Gastroesophageal sphincter (tissue), 4 donors: ENCODE data around the gene TMEM208. TPM values are rescaled to one million over a fixed set of nuclear protein-coding genes. Genes with fewer than 3 reads are reported as not detected.

Experiments
- ATAC-seq: fragments of 150-250 bp; one replicate; pipeline ENCODE4 v1.9.1; 2016; ENCODE audit warnings: mild to moderate bottlenecking, moderate library complexity
- H3K27ac ChIP-seq, 4 donors: fragments of 200-600 bp; sonication (generic) in 3 of 4; 1 replicate in 3 of 4; 2 replicates in 1 of 4; pipeline ENCODE4 v1.5.1; 2016 to 2019
- H3K27me3 ChIP-seq: fragments of 200-600 bp; sonication (generic); one replicate; pipeline ENCODE4 v1.5.1; 2019
- H3K36me3 ChIP-seq, 2 donors: fragments of 200-600 bp; sonication (generic); one replicate each; pipeline ENCODE4 v1.5.1; 2019; ENCODE audit warnings: control low read depth in 1 of 2
- H3K4me1 ChIP-seq, 3 donors: fragments of 200-600 bp; sonication (generic); 1 replicate in 2 of 3; 2 replicates in 1 of 3; pipeline ENCODE4 v1.5.1; 2016 to 2019; ENCODE audit warnings: control low read depth in 2 of 3
- H3K4me3 ChIP-seq, 2 donors: fragments of 200-600 bp; sonication (generic); one replicate each; pipeline ENCODE4 v1.5.1; 2019; ENCODE audit warnings: mild to moderate bottlenecking in 1 of 2, moderate library complexity in 1 of 2
- H3K9me3 ChIP-seq, 3 donors: fragments of 200-600 bp; sonication (generic); one replicate each; pipeline ENCODE4 v1.5.1; 2017 to 2019; ENCODE audit warnings: control low read depth in 2 of 3
- CTCF ChIP-seq, 4 experiments: fragments of 200-600 bp in 2 of 4; fragments of 450-650 bp in 2 of 4; sonication (generic) in 1 of 4; IDR thresholded peaks; one replicate each; pipeline ENCODE4 v1.5.1; 2017 to 2019; ENCODE audit warnings: antibody characterized with exemption in 4 of 4, mild to moderate bottlenecking in 2 of 4, moderate library complexity in 2 of 4
- EP300 ChIP-seq: sonication (generic); formaldehyde crosslinking; IDR thresholded peaks from one replicate; pipeline ENCODE4 v1.6.1; 2017; ENCODE audit warnings: antibody characterized with exemption, mild to moderate bottlenecking
- POLR2A ChIP-seq, 2 donors: fragments of 450-650 bp; IDR thresholded peaks; one replicate each; pipeline ENCODE4 v1.6.1; 2017; ENCODE audit warnings: antibody characterized with exemption in 2 of 2, mild to moderate bottlenecking in 2 of 2, moderate library complexity in 1 of 2
- POLR2AphosphoS5 ChIP-seq: sonication (generic); formaldehyde crosslinking; IDR thresholded peaks from one replicate; pipeline ENCODE4 v1.6.1; 2017; ENCODE audit warnings: antibody characterized with exemption
- WGBS, 2 donors: methylation state at CpG; one replicate each; pipeline ENCODE4 v1.1.5; 2018; ENCODE audit warnings: low coverage in 1 of 2; 5-methylcytosine and 5-hydroxymethylcytosine counted together
- total RNA-seq, 4 donors: library from RNA; depleted of rRNA; stranded (reverse); fragments of >200 nt; gene quantifications; one replicate each; pipeline ENCODE4 v1.1.0, GENCODE V29; 2016

TMEM208 gene
- total RNA-seq, 4 donors from 2014 or later = 15.4 to 34.7 (median 30.7) TPM

- no peaks in the 10 kb centered on the region for H3K27me3 ChIP-seq
- TF ChIP-seq POLR2AphosphoS5 = no peak
- TF ChIP-seq POLR2A (IDR thresholded peaks at IDR 0.05) = no peak
- TF ChIP-seq EP300 = no peak
- no peak for TF ChIP-seq CTCF (IDR thresholded peaks at IDR 0.05)
- H3K36me3 ChIP-seq = peaks cover 0 to 70% of the 10 kb centered on the region in 2 donors
- H3K9me3 ChIP-seq = no peaks in the 10 kb centered on the region
- no peak overlapping the region for H3K4me3 ChIP-seq
- WGBS, 2 donors = 90 to 93% methylated on average over 4 to 11 of the region's 32 CpGs
- H3K27ac ChIP-seq = no peak overlapping the region
- ATAC-seq = no peak
- H3K4me1 ChIP-seq = peaks cover 0 to 32% (median 10%) of the 10 kb centered on the region in 3 donors
Measured at GRCh38 chr16:67229906-67230808, 3.2 kb downstream of the TMEM208 start.

GRCh38 chr16:67230809-67231660 is 4.1 kb downstream of the TMEM208 start:
- 82 to 83% methylated on average over 2 to 3 of the region's 12 CpGs for WGBS, 2 donors

DNA sequence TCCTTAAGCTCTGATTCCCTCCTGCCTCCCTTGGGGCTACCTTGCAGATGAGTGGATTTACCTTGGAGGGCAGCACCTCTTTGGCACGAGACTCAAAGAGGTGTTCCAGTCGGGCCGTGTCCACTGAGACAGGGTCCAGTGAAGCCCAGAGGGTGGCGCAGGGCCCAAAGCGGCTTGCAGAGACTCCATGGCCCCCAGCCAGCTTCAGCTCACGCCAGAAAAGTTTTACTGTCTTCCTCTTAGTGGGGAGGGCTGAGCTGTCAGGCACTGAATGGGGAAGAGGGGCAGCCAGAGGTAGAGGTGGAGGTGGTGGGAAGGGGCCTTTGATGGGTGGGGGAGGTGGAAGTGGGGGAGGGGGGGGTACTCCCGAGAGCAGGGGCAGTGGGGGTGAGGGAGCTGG is 6.7 kb downstream of the TMEM208 start:
- ATAC-seq = no peak
- Histone ChIP-seq H3K4me3 (no peak overlapping the region), H3K9me3 (no peaks in the 10 kb centered on the region), H3K27ac (no peak overlapping the region), H3K4me1 (peaks cover 0 to 4% (median 0%) of the 10 kb centered on the region in 3 donors), H3K27me3 (no peaks in the 10 kb centered on the region), H3K36me3 (peaks cover 0 to 98% of the 10 kb centered on the region in 2 donors)
- no peak for TF ChIP-seq EP300
- no peak for TF ChIP-seq CTCF (IDR thresholded peaks at IDR 0.05)
- no peak for TF ChIP-seq POLR2AphosphoS5
- no peak for TF ChIP-seq POLR2A (IDR thresholded peaks at IDR 0.05)
- WGBS, 2 donors = 33 to 43% methylated on average over 1 of the region's 7 CpGs

More at GRCh38 chr16:67230809-67231660, 4.1 kb downstream of the TMEM208 start:
- H3K4me1 ChIP-seq = peaks cover 0 to 23% (median 9%) of the 10 kb centered on the region in 3 donors
- no peak overlapping the region for H3K27ac ChIP-seq
- no peaks in the 10 kb centered on the region for H3K9me3 ChIP-seq
- peaks cover 0 to 79% of the 10 kb centered on the region in 2 donors for H3K36me3 ChIP-seq
- H3K4me3 ChIP-seq = no peak overlapping the region
- H3K27me3 ChIP-seq = no peaks in the 10 kb centered on the region
- TF ChIP-seq CTCF (IDR thresholded peaks at IDR 0.05) (no peak), EP300 (no peak), POLR2A (IDR thresholded peaks at IDR 0.05) (no peak), POLR2AphosphoS5 (no peak)
- ATAC-seq = no peak

GRCh38 chr16:67234180-67234597 is 7.3 kb downstream of the TMEM208 start:
- H3K36me3 ChIP-seq = peaks cover 0 to 98% of the 10 kb centered on the region in 2 donors
- 100% methylated on average over 2 of the region's 10 CpGs; no CpG with 5 or more reads in 1 of the 2 donors for WGBS, 2 donors

More at GRCh38 chr16:67234180-67234597, 7.3 kb downstream of the TMEM208 start:
- H3K4me1 ChIP-seq = no peaks in the 10 kb centered on the region
- ATAC-seq = no peak
- H3K4me3 ChIP-seq = no peak overlapping the region
- no peaks in the 10 kb centered on the region for H3K27me3 ChIP-seq
- no peak overlapping the region for H3K27ac ChIP-seq
- no peaks in the 10 kb centered on the region for H3K9me3 ChIP-seq
- no peak for TF ChIP-seq EP300
- TF ChIP-seq POLR2A (IDR thresholded peaks at IDR 0.05) = no peak
- TF ChIP-seq POLR2AphosphoS5 = no peak
- TF ChIP-seq CTCF (IDR thresholded peaks at IDR 0.05) = no peak
